ENCODE measurements around the gene ACAN. TPM values are rescaled to one million over a fixed set of nuclear protein-coding genes. Genes with fewer than 3 reads are reported as not detected.

ACAN gene
- total RNA-seq, 2 experiments from 2014 or later, result not detected

GRCh38 chr15:88835646-88836045, 32.4 kb downstream of the ACAN start:
- H3K36me3 Mint-ChIP-seq (ENCODE audit: low read depth), result no peaks in the 10 kb centered on the region
- ChIA-PET CTCF (interaction anchor here (0.7 to 0.9 kb wide), 2 partner anchors 24 to 44 kb away, joined by 3 read pairs; no protein-coding TSS in a partner anchor), POLR2A (no interaction called here)
- no peak for DNase-seq
- H3K9me3 Mint-ChIP-seq, result no peaks in the 10 kb centered on the region
- no peaks in the 10 kb centered on the region for H3K27me3 Mint-ChIP-seq
- H3K4me1 Mint-ChIP-seq, result no peaks in the 10 kb centered on the region
- H3K27ac Mint-ChIP-seq, result no peak overlapping the region
- no peak overlapping the region for H3K4me3 Mint-ChIP-seq

- no peaks in the 10 kb centered on the region for H3K9me3 Mint-ChIP-seq
- no peak overlapping the region for H3K27ac Mint-ChIP-seq
- H3K4me1 Mint-ChIP-seq, result no peaks in the 10 kb centered on the region
- ChIA-PET CTCF (no interaction called here), POLR2A (no interaction called here)
- no peaks in the 10 kb centered on the region for H3K27me3 Mint-ChIP-seq
- H3K36me3 Mint-ChIP-seq (ENCODE audit: low read depth), result no peaks in the 10 kb centered on the region
- no peak for DNase-seq
- no peak overlapping the region for H3K4me3 Mint-ChIP-seq
Observed at GRCh38 chr15:88838667-88839066, 35.4 kb downstream of the ACAN start.

GRCh38 chr15:88839146-88839545, 35.9 kb downstream of the ACAN start:
- Mint-ChIP-seq H3K27ac (no peak overlapping the region), H3K36me3 (ENCODE audit: low read depth) (no peaks in the 10 kb centered on the region), H3K27me3 (no peaks in the 10 kb centered on the region), H3K4me1 (no peaks in the 10 kb centered on the region), H3K4me3 (no peak overlapping the region), H3K9me3 (no peaks in the 10 kb centered on the region)
- POLR2A ChIA-PET, result no interaction called here
- CTCF ChIA-PET, result no interaction called here
- no peak for DNase-seq

GRCh38 chr15:88839961-88840360, 36.7 kb downstream of the ACAN start:
- POLR2A ChIA-PET, result no interaction called here

GRCh38 chr15:88841236-88841635, 38.0 kb downstream of the ACAN start:
- Mint-ChIP-seq H3K4me3 (no peak overlapping the region), H3K36me3 (ENCODE audit: low read depth) (no peaks in the 10 kb centered on the region)
- POLR2A ChIA-PET, result no interaction called here

More at GRCh38 chr15:88839961-88840360, 36.7 kb downstream of the ACAN start:
- Mint-ChIP-seq H3K27ac (no peak overlapping the region), H3K4me3 (no peak overlapping the region), H3K27me3 (no peaks in the 10 kb centered on the region), H3K9me3 (no peaks in the 10 kb centered on the region), H3K4me1 (peaks cover 4% of the 10 kb centered on the region), H3K36me3 (ENCODE audit: low read depth) (no peaks in the 10 kb centered on the region)
- no peak for DNase-seq
- CTCF ChIA-PET, result no interaction called here

GRCh38 chr15:88842156-88842555, 38.9 kb downstream of the ACAN start:
- CTCF ChIA-PET, result no interaction called here
- H3K4me3 Mint-ChIP-seq, result no peak overlapping the region
- H3K27ac Mint-ChIP-seq, result no peak overlapping the region
- no peaks in the 10 kb centered on the region for H3K36me3 Mint-ChIP-seq (ENCODE audit: low read depth)
- POLR2A ChIA-PET, result no interaction called here
- peaks cover 6% of the 10 kb centered on the region for H3K4me1 Mint-ChIP-seq
- H3K9me3 Mint-ChIP-seq, result no peaks in the 10 kb centered on the region
- no peaks in the 10 kb centered on the region for H3K27me3 Mint-ChIP-seq
- DNase-seq, result no peak

More at GRCh38 chr15:88841236-88841635, 38.0 kb downstream of the ACAN start:
- H3K27ac Mint-ChIP-seq, result no peak overlapping the region
- DNase-seq, result no peak
- peaks cover 6% of the 10 kb centered on the region for H3K4me1 Mint-ChIP-seq
- no peaks in the 10 kb centered on the region for H3K27me3 Mint-ChIP-seq
- CTCF ChIA-PET, result no interaction called here
- no peaks in the 10 kb centered on the region for H3K9me3 Mint-ChIP-seq

- H3K4me3 Mint-ChIP-seq, result no peak overlapping the region
- ChIA-PET CTCF (no interaction called here), POLR2A (no interaction called here)
Observed at GRCh38 chr15:88843334-88843733, 40.1 kb downstream of the ACAN start.

GRCh38 chr15:88844749-88845386, 41.6 kb downstream of the ACAN start:
- ChIA-PET POLR2A (no interaction called here), CTCF (no interaction called here)
- DNase-seq, result no peak
- no peaks in the 10 kb centered on the region for H3K27me3 Mint-ChIP-seq
- no peak overlapping the region for H3K27ac Mint-ChIP-seq
- peaks cover 6% of the 10 kb centered on the region for H3K4me1 Mint-ChIP-seq
- H3K4me3 Mint-ChIP-seq, result no peak overlapping the region
- H3K36me3 Mint-ChIP-seq (ENCODE audit: low read depth), result no peaks in the 10 kb centered on the region
- H3K9me3 Mint-ChIP-seq, result no peaks in the 10 kb centered on the region

More at GRCh38 chr15:88843334-88843733, 40.1 kb downstream of the ACAN start:
- Mint-ChIP-seq H3K4me1 (peaks cover 6% of the 10 kb centered on the region), H3K27ac (no peak overlapping the region), H3K9me3 (no peaks in the 10 kb centered on the region), H3K27me3 (no peaks in the 10 kb centered on the region), H3K36me3 (ENCODE audit: low read depth) (no peaks in the 10 kb centered on the region)
- DNase-seq, result no peak

- no peaks in the 10 kb centered on the region for H3K36me3 Mint-ChIP-seq (ENCODE audit: low read depth)
- DNase-seq, result no peak
- no peaks in the 10 kb centered on the region for H3K27me3 Mint-ChIP-seq
- no peak overlapping the region for H3K4me3 Mint-ChIP-seq
- ChIA-PET CTCF (no interaction called here), POLR2A (no interaction called here)
- H3K9me3 Mint-ChIP-seq, result no peaks in the 10 kb centered on the region
- H3K4me1 Mint-ChIP-seq, result peaks cover 6% of the 10 kb centered on the region
- H3K27ac Mint-ChIP-seq, result no peak overlapping the region
Observed at GRCh38 chr15:88845616-88846015, 42.4 kb downstream of the ACAN start.

- Mint-ChIP-seq H3K27me3 (no peaks in the 10 kb centered on the region), H3K4me1 (peaks cover 6% of the 10 kb centered on the region), H3K9me3 (no peaks in the 10 kb centered on the region), H3K27ac (no peak overlapping the region), H3K36me3 (ENCODE audit: low read depth) (no peaks in the 10 kb centered on the region), H3K4me3 (no peak overlapping the region)
- POLR2A ChIA-PET, result no interaction called here
- no peak for DNase-seq
- CTCF ChIA-PET, result no interaction called here
Observed at GRCh38 chr15:88847144-88847543, 43.9 kb downstream of the ACAN start.

- Mint-ChIP-seq H3K27me3 (no peaks in the 10 kb centered on the region), H3K36me3 (ENCODE audit: low read depth) (no peaks in the 10 kb centered on the region), H3K4me1 (peaks cover 6% of the 10 kb centered on the region), H3K9me3 (no peaks in the 10 kb centered on the region), H3K4me3 (no peak overlapping the region), H3K27ac (no peak overlapping the region)
- CTCF ChIA-PET, result no interaction called here
- DNase-seq, result no peak
- POLR2A ChIA-PET, result no interaction called here
Observed at GRCh38 chr15:88848203-88848602, 45.0 kb downstream of the ACAN start.

GRCh38 chr15:88849376-88850072, 46.3 kb downstream of the ACAN start:
- DNase-seq, result no peak
- POLR2A ChIA-PET, result no interaction called here
- H3K36me3 Mint-ChIP-seq (ENCODE audit: low read depth), result peaks cover 1% of the 10 kb centered on the region
- CTCF ChIA-PET, result no interaction called here
- no peak overlapping the region for H3K4me3 Mint-ChIP-seq
- H3K9me3 Mint-ChIP-seq, result peaks cover 1% of the 10 kb centered on the region
- no peaks in the 10 kb centered on the region for H3K27me3 Mint-ChIP-seq
- peaks cover 5% of the 10 kb centered on the region for H3K4me1 Mint-ChIP-seq
- H3K27ac Mint-ChIP-seq, result no peak overlapping the region

GRCh38 chr15:88852476-88852875, 49.2 kb downstream of the ACAN start:
- ChIA-PET POLR2A (no interaction called here), CTCF (no interaction called here)
- H3K4me3 Mint-ChIP-seq, result no peak overlapping the region
- no peaks in the 10 kb centered on the region for H3K4me1 Mint-ChIP-seq
- H3K27me3 Mint-ChIP-seq, result no peaks in the 10 kb centered on the region
- DNase-seq, result no peak
- no peak overlapping the region for H3K27ac Mint-ChIP-seq
- H3K9me3 Mint-ChIP-seq, result peaks cover 9% of the 10 kb centered on the region
- H3K36me3 Mint-ChIP-seq (ENCODE audit: low read depth), result peaks cover 2% of the 10 kb centered on the region

GRCh38 chr15:88858934-88859333, 55.7 kb downstream of the ACAN start:
- Mint-ChIP-seq H3K27ac (no peak overlapping the region), H3K4me3 (no peak overlapping the region), H3K27me3 (no peaks in the 10 kb centered on the region), H3K36me3 (ENCODE audit: low read depth) (peaks cover 2% of the 10 kb centered on the region), H3K9me3 (peaks cover 9% of the 10 kb centered on the region), H3K4me1 (no peaks in the 10 kb centered on the region)
- no peak for DNase-seq
- CTCF ChIA-PET, result interaction anchor here (0.6 to 1.8 kb wide), 3 partner anchors 13 to 34 kb away, joined by 3 to 5 read pairs (median 3); no protein-coding TSS in a partner anchor
- POLR2A ChIA-PET, result no interaction called here

All from activated CD4-positive, alpha-beta T cell treated with anti-CD3 and anti-CD28 coated beads, Interleukin-2, amount 10 ng/mL, durations not matched to agents 7 days and 5 days (primary cell).